HG02885 (cell line): ENCODE data around the gene ASPDH.

Source experiments
- ATAC-seq: cut with Tn5 transposase; IDR thresholded peaks from one replicate; pipeline ENCODE4 v1.9.1; 2021; ENCODE audit warnings: mild to moderate bottlenecking; ENCODE audit not compliant: unreplicated experiment, poor library complexity

ASPDH gene

DNA sequence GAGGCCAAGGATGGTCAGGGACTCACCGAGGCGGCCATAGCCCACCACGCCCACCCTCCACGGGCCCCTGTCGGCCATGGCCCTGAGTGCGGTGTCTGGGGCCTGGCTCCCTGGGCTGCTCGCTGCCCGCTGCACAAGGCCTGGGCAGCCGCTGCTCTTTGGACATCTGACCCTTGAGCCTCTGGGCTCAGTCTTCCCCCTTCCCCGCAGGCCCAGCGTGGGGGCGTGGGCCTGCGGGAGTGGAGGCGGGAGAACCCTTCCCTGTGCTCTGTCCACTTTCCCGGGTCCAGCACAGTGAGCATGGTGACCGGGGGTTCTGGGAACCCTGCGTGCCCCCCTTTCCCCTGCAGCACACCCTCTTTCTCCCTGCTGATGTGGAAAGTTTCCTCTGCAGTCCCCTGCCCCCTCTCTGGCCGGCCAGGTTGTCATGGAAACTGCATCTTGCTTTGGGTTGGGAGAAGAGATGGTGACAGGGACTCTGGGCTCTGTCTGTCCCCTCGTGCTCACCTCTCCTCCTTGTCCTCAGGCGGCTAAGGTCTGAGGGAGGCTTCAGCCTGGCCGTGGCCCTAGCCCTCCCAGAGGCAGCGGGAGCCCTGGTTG, at the start of gene ASPDH:
Gene ASPDH (minus strand): TSS at position 168 of the 600 bp plus-strand sequence. CDS start 90 bp downstream, at position 78.
- no peak for ATAC-seq

DNA sequence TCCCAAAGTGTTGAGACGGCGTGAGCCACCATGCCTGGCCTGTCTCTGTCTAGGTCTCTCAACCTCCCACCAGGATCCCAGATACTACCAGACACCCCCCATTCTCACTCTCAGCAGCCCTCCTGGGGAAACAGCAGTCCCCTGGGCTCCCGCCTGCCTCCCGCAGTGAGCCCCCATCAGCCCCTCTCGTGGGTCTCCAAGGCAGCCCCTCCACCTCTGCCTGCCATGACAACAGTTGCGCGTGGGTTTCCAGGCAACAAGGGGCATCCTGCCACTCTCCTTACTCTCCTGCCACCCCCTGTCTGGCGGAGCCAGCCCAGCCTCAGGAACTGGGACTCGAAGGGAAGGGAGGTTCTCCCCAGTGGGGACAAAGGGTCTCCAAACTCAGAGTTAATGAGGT, 49.3 kb upstream of the ASPDH start:
- no peak for ATAC-seq

DNA sequence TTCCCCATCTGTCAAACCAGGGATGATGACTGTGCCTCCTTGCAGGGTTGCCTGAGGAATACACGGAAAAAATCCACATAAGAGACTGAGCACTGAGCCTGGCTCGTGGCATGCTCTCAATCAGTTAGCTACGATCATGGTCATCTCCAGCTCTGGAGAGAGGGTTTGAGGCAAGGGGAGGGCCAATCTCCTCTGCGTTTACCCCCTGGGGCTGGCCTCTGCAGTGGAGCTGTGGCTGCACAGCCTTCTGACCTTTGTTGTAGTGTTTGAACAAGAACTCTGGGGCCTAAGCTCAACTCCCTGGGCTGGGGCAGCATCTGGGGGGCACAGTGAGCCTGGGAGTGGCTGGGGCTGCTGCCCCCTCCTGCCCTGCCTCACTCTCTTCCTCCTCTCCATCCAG, 48.6 kb upstream of the ASPDH start:
- ATAC-seq: no peak

DNA sequence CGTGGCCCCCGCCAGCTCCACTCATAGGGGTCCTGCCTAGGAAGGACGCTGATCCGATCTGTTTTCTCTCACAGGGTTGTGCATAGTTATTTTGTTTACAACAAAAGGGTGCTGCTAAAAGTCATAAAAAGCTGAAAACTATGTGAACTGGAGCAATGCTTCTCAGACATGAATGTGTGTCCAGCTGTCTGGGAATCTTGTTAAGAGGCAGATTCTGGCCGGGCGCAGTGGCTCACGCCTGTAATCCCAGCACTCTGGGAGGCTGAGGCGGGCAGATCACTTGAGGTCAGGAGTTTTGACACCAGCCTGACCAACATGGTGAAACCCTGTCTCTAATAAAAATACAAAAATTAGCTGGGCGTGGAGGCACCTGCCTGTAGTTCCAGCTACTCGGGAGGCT, 45.9 kb upstream of the ASPDH start:
- ATAC-seq: no peak

DNA sequence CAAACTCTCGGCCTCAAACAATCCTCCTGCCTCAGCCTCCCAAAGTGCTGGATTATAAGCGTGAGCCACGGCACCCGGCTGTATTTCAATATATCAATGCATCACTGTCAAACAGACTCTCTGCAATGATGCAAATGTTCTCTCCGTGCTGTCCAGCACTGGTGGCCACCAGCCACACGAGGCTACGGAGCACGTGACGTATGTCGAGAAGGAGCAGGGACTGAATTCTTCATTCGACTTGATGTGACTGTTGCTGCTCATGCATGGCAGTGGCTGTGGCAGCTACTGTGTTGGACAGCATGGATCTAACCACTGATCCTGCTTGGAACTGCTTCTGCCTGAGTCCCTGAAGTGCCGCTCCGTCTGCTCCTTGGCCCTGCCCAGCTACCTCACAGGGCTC, 44.7 kb upstream of the ASPDH start:
- no peak for ATAC-seq

DNA sequence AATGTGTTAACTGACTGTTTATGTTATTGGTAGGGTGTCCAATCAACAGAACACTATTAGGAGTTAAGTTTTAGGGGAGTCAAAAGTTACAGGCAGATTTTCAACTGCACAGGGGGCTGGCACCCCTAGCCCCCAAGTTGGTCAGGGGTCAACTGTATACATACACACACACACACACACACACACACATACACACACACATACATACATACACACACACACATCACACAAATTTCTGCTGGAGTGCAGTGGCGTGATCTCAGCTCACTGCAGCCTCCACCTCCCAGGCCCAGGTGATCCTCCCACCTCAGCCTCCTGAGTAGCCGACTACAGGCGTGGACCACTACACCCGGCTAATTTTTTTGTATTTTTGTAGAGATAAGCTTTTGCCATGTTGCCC, 44.3 kb upstream of the ASPDH start:
- no peak for ATAC-seq

DNA sequence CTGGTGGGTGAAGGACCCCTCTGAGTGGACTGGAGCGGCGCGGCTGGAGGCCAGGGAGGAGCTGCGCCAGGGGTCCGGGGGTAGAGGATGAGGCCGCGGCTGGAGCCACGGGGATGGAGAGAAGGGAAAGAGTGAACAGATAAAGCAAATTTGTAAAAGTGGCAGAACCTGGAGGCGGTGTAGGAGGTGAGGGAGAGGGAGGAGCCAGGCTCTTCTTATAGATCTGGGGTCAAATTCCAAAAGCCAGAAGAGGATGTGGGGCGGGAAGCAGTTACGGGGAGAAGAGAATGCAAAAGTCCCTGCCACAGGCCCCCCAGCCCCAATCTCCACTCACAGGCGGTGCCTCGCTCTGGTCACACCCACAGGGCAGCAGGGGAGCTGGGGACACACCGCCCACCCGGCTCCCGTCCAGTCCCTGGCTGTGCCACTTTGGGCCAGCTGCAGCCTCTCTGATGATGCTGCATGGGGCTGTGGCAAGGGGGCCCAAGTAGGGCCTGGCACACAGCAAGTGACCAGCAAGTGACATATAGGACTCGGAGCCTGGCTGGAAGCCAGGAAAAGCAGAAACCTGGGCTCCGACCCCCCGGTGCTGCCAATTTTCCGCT, 43.4 kb upstream of the ASPDH start:
- no peak for ATAC-seq

DNA sequence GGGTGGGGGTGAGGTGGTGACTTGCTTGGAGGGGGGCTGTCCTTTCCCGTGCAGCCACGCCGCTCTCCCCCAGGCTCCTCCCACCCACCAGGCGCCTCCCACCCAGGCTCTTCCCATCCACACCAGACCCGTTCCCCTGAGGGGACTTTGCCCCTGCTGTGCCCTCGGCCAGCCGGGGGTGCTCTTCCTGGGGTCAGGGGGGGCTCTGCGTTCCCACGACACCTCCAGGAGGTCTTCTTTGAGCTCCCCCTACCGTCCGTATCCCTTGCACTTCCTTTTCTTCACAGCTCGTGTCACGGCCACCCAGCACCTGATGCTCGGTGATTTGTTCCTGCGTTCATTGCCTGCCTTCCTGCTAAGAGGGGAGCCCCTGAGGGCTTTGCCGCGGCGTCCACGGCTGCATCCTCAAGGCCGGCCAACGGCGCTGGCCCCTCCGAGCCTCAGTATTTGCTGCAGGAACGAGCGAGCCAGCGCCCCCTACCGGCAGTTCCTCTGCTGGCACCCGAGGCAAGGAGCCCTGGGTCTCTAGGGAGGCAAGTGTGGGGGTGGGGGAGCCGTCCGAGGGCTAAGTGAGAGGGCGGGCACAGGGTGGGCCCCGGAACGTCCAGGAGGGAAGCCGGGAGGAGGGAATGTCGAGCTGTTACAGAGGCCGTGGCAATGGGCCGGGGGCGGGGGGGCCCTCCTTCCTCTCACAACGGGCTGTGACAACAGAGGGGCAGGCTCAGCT, 42.7 kb upstream of the ASPDH start:
- ATAC-seq: no peak

DNA sequence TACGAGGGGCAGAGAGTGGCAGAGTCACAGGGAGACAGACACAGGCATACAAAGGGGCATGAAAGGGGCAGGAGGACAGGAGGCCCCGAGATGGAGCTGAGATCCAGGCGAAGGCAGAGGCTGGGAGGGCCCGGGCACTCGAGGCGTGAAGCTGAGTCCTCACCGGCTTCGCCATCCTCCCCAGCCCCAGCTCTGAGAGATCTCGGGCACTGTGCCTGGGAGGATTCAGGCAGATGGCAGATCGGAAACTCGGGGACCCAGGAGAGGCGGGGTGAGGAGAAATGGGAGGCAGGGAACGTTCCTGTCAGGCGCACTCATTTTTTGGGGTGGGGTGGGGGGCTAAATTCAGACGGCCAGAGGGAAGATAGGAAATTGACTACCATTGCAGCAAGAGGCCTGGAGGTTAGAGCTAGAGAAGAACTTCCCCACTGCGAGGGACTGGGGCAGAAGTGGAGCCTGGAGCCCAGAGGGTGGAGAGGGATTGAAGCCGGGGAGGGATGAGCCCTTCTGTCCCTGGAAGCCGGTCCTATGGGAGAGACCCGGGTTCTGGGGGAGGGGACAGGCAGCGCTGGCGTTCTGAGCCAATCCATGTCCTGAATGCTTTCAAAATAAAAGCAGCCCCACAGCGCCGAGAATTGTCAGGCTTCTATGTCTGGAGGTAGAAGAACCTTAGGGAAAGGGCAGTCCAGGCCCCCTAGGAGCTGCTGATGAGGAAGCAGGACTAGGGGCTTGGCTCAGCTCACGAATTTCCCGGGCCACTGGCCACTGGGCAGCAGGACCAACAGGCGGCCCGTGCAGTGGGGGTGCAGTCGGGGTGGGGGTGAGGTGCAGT, 42.0 kb upstream of the ASPDH start:
- ATAC-seq: no peak

DNA sequence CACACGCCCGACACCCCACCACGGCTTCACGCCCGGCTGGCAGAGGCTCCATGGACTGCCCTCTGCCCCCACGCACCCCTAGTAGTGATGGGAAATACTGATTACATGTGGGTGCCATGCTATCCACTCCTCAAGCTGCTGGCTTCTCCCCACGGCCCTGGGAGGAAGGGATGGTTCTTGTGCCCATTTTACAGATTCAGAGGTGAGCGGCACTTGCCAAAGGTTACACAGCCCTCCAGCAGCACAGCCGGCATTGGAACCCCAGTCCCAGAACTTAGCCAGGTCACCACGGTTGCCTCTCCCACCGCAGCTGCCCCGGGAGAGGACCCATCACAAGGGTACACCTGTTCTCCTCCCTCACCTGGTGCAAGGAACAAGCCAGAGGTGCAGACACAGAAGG, 41.3 kb upstream of the ASPDH start:
- no peak for ATAC-seq

DNA sequence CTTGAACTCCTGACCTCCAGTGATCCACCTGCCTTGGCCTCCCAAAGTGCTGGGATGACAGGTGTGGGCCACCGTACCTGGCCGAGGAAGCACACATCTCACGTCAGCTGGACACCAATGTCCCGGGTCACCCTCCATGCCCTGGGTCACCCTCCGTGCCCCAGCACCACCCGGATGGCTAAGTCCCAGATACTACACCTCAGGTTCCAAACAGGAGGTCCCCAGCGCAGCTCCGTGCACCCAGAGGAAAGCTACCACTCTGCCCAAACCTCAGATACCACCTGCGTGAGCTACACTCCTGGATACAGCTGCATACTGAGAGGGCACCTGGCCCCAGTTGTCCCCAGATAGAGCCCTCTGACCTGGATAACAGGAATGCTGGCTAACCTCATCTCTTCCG, 40.5 kb upstream of the ASPDH start:
- no peak for ATAC-seq

DNA sequence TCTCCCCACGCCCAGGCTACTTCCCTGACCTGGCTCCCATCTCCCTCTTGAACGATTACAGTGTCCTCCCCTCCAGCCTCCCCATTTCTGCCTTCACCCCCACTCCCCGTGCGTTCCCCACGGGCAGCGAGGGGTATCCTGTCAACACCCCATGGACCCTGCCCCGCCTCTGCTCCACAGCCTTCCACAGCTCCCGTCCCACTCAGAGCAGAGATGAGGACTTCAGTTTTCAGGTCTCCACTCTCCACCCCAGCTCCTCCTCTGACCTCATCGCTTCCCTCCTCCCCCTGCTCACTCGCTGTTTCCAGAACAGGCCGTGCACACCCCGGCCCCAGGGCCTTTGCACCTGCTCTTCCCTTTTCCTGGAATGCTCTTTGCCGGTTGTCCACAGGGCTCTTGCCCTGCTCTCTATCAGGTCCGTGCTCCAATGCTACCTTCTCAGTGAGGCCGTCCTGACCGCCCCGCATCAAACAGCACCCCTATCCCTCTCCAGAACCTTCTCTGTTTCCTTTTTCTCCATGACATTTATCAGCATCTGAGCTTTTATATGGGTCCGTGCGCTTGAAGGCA, 39.5 kb upstream of the ASPDH start:
- ATAC-seq: no peak

DNA sequence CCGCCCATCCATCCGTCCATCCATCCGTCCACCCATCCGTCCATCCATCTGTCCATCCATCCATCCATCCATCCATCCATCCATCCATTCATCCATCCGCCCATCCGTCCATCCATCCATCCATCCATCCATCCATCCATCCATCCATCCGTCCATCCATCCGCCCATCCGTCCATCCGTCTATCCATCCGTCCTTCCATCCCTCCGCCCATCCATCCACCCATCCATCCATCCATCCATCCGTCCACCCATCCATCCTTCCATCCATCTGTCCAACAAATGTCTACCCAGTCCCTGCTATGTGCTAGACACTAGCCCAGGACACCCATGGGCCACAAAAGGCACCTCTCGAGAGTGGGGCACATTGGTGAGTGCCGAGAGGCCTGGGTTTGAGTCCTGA, 38.8 kb upstream of the ASPDH start:
- no peak for ATAC-seq

DNA sequence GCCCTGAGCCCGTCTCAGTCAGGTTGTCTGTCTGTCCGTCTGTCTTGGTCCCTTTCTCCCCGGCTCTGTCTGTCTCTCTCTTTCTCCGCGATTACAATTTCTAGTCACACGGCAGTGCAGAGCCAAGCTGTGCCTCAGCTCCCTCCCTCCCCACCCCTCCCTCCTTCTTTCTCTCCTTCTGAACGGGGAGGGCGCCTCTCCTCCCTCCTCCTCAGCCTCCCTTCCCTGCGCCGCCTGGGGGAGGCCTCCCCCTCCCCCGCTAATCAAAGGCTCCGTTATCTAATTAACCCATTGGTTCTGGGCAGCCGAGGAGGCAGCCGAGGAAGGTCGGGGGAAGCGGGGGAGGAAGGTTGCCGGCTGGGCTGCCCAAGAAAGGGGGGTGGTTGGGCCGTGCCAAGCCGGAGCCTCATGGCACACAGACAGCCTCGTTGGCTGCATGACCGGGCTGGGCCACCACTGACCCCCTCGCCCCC, 38.0 kb upstream of the ASPDH start:
- no peak for ATAC-seq

DNA sequence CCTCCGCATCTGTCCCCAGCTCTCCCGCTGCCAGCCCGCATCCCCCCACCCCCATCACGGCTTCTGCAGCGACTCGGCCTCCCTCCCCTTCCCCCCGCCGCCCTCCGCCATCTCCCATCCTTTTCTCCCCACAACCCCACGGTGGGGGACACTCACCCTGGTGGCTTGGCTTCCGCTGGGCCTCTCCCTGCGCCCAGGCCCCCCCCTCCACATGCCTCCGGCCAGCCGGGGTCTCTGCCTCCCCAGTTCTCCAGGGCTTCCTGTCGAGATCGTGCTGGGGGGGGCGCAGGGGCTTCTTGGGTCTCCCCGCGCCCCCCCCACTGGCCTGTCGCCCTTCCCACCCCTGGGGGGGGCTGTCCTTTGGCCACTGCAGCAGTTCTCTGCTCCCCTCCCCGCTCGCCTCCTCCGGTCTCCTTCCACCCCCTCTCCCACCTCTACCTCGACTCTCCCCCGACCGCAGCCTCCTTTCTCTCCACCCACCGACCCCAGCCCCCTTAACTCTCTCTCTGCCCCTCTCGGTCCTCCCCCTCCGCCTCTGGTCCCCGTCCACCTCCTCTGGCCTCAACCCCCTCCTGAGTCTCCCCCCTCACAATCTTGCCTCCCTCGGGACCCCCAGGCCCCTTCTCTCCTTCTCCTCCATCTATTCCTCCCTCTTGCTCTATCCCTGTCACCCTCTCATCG, 37.5 kb upstream of the ASPDH start:
- ATAC-seq: no peak

DNA sequence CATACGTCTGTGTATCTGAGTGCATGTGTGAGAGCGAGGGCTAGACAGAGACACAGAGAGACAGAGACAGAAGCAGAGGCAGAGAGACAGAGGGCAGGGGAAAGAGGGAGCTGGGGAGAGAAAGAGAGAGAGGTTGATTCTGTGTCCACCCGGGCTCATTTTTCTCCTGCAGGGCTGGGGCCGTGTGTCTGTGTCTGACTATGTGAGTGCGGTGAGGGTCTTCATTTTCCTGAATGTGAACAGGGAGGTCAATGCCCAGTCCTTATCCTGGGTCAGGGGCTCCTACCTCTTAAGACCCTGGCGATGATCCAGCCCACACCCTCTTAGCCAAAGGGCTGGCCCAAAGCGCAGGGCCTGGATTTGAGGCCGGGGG, 36.9 kb upstream of the ASPDH start:
- no peak for ATAC-seq

DNA sequence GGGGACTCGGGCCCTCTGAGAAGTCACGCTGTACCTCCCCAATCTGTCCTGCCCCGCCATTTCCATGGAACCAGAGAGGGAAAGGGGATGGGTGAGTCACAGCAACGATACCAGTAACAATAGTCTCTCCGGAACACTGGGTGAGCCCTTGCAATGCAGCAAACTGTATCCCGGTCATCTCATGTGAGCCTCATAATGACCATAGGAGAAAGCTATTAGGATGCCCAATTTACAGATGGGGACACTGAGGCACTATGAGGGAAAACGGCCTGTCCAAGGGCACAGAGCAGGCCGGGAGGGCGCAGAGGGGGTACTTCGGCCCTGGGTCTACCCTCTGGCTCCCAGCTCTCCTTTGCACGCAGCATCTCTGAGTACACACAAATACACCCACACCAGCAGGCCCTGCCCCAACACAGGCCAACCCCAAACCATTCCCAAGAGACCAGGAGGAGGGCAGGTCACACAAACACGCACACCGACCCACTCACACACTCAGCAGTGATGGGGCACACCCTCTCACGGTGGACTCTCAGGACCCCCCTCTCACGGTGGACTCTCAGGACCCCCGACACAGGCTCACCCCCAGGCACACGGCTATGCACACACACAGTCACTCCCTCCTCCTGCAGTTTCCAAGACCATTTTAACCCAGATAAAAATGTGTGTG, 36.3 kb upstream of the ASPDH start:
- ATAC-seq: no peak

DNA sequence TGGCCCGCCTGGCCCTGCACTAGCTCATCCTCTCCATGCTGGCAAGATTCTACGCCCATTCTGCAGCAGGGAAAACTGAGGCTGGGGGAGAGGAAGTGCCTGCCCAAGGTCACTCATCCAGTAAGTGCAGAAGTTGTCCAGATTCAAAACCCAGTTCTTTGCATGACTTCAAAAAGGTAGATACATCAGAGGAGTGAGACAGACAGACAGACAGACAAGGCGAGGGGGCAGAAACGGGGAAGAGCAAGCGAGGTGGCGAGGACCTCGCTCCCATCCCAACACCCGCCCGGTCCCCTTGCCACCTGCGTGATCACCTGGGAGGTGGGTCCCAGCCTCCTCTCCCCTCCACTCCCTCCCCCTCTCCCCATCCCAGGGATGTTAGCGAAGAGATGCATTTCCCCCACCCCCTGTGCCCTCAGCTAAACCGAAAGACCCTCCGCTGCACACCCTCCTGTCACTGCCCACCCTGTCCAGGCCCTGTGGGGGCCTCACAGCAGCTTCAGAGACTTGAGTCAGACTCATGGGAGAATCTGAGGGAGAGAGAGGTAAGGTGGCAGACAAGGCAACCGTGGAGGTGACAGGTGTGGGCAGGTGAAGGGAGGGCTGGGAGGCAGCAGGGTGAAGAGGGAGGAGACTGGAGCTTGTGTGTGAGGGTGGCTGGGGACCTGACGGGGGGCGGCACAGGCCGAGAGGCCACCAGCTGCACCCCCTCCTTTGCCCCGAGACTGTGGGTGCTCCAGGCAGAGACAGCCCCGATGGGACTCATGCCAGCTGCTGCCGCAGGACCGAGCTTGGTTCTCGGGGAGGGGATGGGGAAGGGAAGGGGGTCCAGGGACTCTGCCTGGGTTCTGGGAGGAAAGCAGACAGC, 35.6 kb upstream of the ASPDH start:
- ATAC-seq: no peak
